WI38 (cell line): ENCODE results near the gene OIT3.
A peak's percentile ranks its signal among the peaks of the same experiment; 100 is the strongest.

ENCODE experiments used
- H3K4me3 ChIP-seq: 2 replicates; pipeline ENCODE4 v1.5.1; 2011; ENCODE audit warnings: low read depth, mild to moderate bottlenecking, control low read depth, low read length
- TF ChIP-seq, protein P1 (sequence below): IDR thresholded peaks from 2 replicates; pipeline ENCODE4 v1.5.1; 2012; ENCODE audit warnings: low read depth, mild to moderate bottlenecking, control low read depth, low read length

The OIT3 gene

DNA sequence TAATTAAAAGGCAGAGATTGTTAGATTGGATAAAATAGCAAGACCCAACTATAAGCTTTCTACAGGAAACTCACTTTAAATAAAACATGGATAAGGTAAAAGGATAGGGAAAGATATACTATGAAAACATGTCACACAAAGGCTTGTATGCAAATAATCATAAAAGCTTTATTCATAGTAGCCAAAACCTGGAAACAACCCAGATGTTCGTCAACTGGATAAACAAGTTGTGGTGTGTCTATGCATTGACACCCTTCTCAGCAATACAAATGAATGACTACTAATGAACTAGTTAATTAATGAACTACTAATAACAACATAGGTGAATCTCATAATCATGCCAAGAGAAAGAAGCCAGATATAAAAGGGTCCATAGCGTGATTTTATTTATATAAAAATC lies 37.7 kb upstream of the OIT3 start:
- TF ChIP-seq, protein P1, sequence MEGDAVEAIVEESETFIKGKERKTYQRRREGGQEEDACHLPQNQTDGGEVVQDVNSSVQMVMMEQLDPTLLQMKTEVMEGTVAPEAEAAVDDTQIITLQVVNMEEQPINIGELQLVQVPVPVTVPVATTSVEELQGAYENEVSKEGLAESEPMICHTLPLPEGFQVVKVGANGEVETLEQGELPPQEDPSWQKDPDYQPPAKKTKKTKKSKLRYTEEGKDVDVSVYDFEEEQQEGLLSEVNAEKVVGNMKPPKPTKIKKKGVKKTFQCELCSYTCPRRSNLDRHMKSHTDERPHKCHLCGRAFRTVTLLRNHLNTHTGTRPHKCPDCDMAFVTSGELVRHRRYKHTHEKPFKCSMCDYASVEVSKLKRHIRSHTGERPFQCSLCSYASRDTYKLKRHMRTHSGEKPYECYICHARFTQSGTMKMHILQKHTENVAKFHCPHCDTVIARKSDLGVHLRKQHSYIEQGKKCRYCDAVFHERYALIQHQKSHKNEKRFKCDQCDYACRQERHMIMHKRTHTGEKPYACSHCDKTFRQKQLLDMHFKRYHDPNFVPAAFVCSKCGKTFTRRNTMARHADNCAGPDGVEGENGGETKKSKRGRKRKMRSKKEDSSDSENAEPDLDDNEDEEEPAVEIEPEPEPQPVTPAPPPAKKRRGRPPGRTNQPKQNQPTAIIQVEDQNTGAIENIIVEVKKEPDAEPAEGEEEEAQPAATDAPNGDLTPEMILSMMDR: no peak
- H3K4me3 ChIP-seq: no peak overlapping the region

DNA sequence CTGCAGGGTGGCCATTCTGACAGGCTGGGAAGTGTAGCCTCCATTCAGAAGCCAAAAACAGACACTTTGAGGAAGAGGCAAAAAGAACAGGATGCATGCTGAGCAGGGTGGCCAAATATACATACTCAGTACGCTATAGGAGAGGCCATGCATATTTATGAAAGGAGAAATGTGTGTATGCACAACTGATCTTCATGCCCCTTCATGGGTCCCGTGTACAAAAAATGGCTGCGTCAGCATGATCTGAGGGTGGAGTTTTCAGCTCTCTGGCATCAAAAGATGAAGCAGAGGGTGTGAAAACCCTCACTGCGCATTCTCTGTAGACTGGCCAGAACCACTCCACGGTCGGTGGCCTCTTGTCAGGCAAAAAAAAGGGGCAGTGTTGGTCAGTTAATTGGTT lies 35.5 kb upstream of the OIT3 start:
- no peak overlapping the region for H3K4me3 ChIP-seq
- TF ChIP-seq, protein P1: no peak

- H3K4me3 ChIP-seq: no peak overlapping the region
- TF ChIP-seq, protein P1: no peak
These were observed 30.6 kb upstream of the OIT3 start for GRCh38 chr10:72862957-72863356.

GRCh38 chr10:72875250-72876055 lies 18.1 kb upstream of the OIT3 start:
- TF ChIP-seq, protein P1: peak; percentile 28; the same call in 1 of the 2 replicates
- no peak overlapping the region for H3K4me3 ChIP-seq

- H3K4me3 ChIP-seq: no peak overlapping the region
- TF ChIP-seq, protein P1: no peak
These were observed 14.3 kb upstream of the OIT3 start for GRCh38 chr10:72879245-72879644.

DNA sequence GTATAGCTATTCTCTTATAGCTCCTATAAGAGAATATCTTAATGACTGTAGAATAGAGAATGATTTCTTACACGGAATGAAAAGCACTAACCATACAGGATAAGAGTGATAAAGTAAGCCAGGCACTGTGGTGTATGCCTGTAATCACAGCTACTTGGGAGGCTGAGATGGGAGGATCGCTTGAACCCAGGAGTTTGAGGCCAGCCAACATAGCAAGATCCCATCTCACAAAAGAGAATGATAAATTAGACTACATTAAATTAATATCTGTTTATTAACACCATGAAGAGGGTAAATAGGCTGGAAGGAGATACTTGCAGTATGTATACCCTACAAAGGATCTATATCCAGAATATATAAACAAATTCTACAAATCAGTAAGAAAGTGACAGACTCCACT lies 12.2 kb upstream of the OIT3 start:
- H3K4me3 ChIP-seq: no peak overlapping the region
- TF ChIP-seq, protein P1: no peak

DNA sequence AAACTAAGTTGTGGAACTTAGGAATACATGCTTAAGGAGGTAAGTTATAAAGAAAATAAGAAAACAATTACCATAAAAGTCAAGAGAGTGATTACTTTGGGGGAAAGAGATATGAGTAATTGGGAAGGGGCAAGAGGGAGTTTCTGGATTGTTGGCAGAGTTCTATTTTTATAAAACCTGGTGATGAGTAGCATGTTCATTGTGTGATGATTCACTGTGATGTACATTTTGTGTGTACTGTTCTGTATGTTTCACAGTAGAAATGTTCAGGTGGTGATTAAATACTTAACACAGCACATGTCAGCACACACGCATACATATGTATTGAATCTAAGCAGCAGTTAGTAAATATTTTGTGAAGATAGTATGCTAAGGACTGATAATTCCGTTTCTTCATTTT lies 9.7 kb upstream of the OIT3 start:
- TF ChIP-seq, protein P1: no peak
- no peak overlapping the region for H3K4me3 ChIP-seq
